Tibial artery (tissue), 4 donors: ENCODE results near the gene CDH20.
A peak's percentile ranks its signal among the peaks of the same experiment; 100 is the strongest.

Experiments
- DNase-seq, 2 donors: peaks; one replicate each; pipeline ENCODE4 v3.0.0-alpha.2; 2019
- H3K27ac ChIP-seq, 2 donors: fragments of 200-600 bp; sonication (generic) in 1 of 2; 1 replicate in 1 of 2; 2 replicates in 1 of 2; pipeline ENCODE4 v1.5.1; 2018 to 2019; ENCODE audit warnings: mild to moderate bottlenecking in 1 of 2
- H3K27me3 ChIP-seq, 2 donors: fragments of 200-600 bp; sonication (generic) in 1 of 2; one replicate each; pipeline versions ENCODE4 v1.5.1 to v1.6.0; 2016 to 2019
- H3K36me3 ChIP-seq, 3 donors: fragments of 200-600 bp; sonication (generic) in 2 of 3; one replicate each; pipeline ENCODE4 v1.5.1; 2016 to 2019; ENCODE audit warnings: mild to moderate bottlenecking in 2 of 3
- H3K4me1 ChIP-seq, 4 donors: fragments of 200-600 bp; sonication (generic) in 2 of 4; 1 replicate in 3 of 4; 2 replicates in 1 of 4; pipeline ENCODE4 v1.5.1; 2016 to 2019
- H3K4me3 ChIP-seq, 2 donors: fragments of 200-600 bp; sonication (generic) in 1 of 2; 1 replicate in 1 of 2; 2 replicates in 1 of 2; pipeline ENCODE4 v1.5.1; 2018 to 2019; ENCODE audit warnings: mild to moderate bottlenecking in 2 of 2
- H3K9me3 ChIP-seq, 3 donors: fragments of 200-600 bp; sonication (generic) in 1 of 3; one replicate each; pipeline ENCODE4 v1.5.1; 2016 to 2019
- CTCF ChIP-seq, 2 experiments: fragments of 200-600 bp in 1 of 2; fragments of 450-650 bp in 1 of 2; IDR thresholded peaks; one replicate each; pipeline ENCODE4 v1.5.1; 2017 to 2019; ENCODE audit warnings: antibody characterized with exemption in 2 of 2, mild to moderate bottlenecking in 1 of 2, moderate library complexity in 1 of 2
- intact Hi-C: fragments of 100-400 bp; cut with DNase I; formaldehyde crosslinking; loops from one replicate; pipeline ENCODE4 v1.15.0; 2023; ENCODE audit warnings: low total_unique reads

CDH20 gene

GRCh38 chr18:61554946-61555361 lies 221.7 kb downstream of the CDH20 start:
- H3K27me3 ChIP-seq: no peaks in the 10 kb centered on the region
- no peak overlapping the region for H3K27ac ChIP-seq
- peaks cover 0 to 6% (median 0%) of the 10 kb centered on the region in 4 donors for H3K4me1 ChIP-seq
- H3K36me3 ChIP-seq: no peaks in the 10 kb centered on the region
- TF ChIP-seq CTCF (IDR thresholded peaks at IDR 0.05): no peak
- H3K4me3 ChIP-seq: no peak overlapping the region
- no peak for DNase-seq
- H3K9me3 ChIP-seq: no peaks in the 10 kb centered on the region
- intact Hi-C loops: loop anchor here (5.0 kb wide), 1 partner anchor 577 kb away; no protein-coding TSS in a partner anchor

- DNase-seq: no peak
- intact Hi-C loops: no loop called here
These were observed 223.1 kb downstream of the CDH20 start for GRCh38 chr18:61556316-61556715.

GRCh38 chr18:61556862-61557261 lies 223.6 kb downstream of the CDH20 start:
- Histone ChIP-seq H3K36me3 (no peaks in the 10 kb centered on the region), H3K4me3 (no peak overlapping the region), H3K4me1 (peaks cover 0 to under 1% (median 0%) of the 10 kb centered on the region in 4 donors), H3K27ac (no peak overlapping the region), H3K9me3 (no peaks in the 10 kb centered on the region), H3K27me3 (no peaks in the 10 kb centered on the region)
- intact Hi-C loops: no loop called here
- no peak for TF ChIP-seq CTCF (IDR thresholded peaks at IDR 0.05)
- no peak for DNase-seq

More at GRCh38 chr18:61556316-61556715, 223.1 kb downstream of the CDH20 start:
- TF ChIP-seq CTCF (IDR thresholded peaks at IDR 0.05): no peak
- Histone ChIP-seq H3K9me3 (no peaks in the 10 kb centered on the region), H3K27ac (no peak overlapping the region), H3K27me3 (no peaks in the 10 kb centered on the region), H3K36me3 (no peaks in the 10 kb centered on the region), H3K4me3 (no peak overlapping the region), H3K4me1 (peaks cover 0 to 6% (median 0%) of the 10 kb centered on the region in 4 donors)

GRCh38 chr18:61569176-61569892 lies 236.1 kb downstream of the CDH20 start:
- no peaks in the 10 kb centered on the region for H3K9me3 ChIP-seq
- intact Hi-C loops: no loop called here
- DNase-seq: peak in 1 of 2 donors; percentile 72

GRCh38 chr18:61570070-61570469 lies 236.8 kb downstream of the CDH20 start:
- intact Hi-C loops: no loop called here
- no peak for TF ChIP-seq CTCF (IDR thresholded peaks at IDR 0.05)
- Histone ChIP-seq H3K4me3 (no peak overlapping the region), H3K9me3 (no peaks in the 10 kb centered on the region), H3K36me3 (no peaks in the 10 kb centered on the region), H3K27ac (peak overlapping the region; percentile 31 to 38), H3K4me1 (peaks cover 0 to 22% (median 9%) of the 10 kb centered on the region in 4 donors), H3K27me3 (no peaks in the 10 kb centered on the region)
- no peak for DNase-seq

More at GRCh38 chr18:61569176-61569892, 236.1 kb downstream of the CDH20 start:
- H3K27ac ChIP-seq: peak overlapping the region; percentile 38 to 52
- no peak for TF ChIP-seq CTCF (IDR thresholded peaks at IDR 0.05)
- peaks cover 0 to 22% (median 9%) of the 10 kb centered on the region in 4 donors for H3K4me1 ChIP-seq
- no peaks in the 10 kb centered on the region for H3K36me3 ChIP-seq
- no peaks in the 10 kb centered on the region for H3K27me3 ChIP-seq
- no peak overlapping the region for H3K4me3 ChIP-seq
